H9 (cell line): ENCODE measurements around the gene ZDHHC24. TPM values are rescaled to one million over a fixed set of nuclear protein-coding genes. Genes with fewer than 3 reads are reported as not detected.

ENCODE experiments used
- DNase-seq: peaks from one replicate; pipeline ENCODE4 v3.0.0-alpha.2; 2017
- H2AFZ ChIP-seq: one replicate; pipeline ENCODE4 v1.6.1; 2013; ENCODE audit warnings: mild to moderate bottlenecking, low read length, control low read depth, moderate library complexity
- H2AK5ac ChIP-seq: 2 replicates; pipeline ENCODE4 v1.6.1; 2013; ENCODE audit warnings: low read length, control low read depth, mixed read lengths; ENCODE audit not compliant: insufficient read length
- H2BK120ac ChIP-seq: one replicate; pipeline ENCODE4 v1.6.1; 2013; ENCODE audit warnings: low read depth, mild to moderate bottlenecking, low read length, control low read depth, inconsistent platforms; ENCODE audit not compliant: poor library complexity, severe bottlenecking
- H2BK12ac ChIP-seq: 2 replicates; pipeline ENCODE4 v1.6.1; 2013; ENCODE audit warnings: low read length, control low read depth, mixed read lengths, low read depth; ENCODE audit not compliant: insufficient read length
- H2BK15ac ChIP-seq: 2 replicates; pipeline ENCODE4 v1.6.1; 2013; ENCODE audit warnings: low read depth, low read length, control low read depth
- H2BK20ac ChIP-seq: one replicate; pipeline ENCODE4 v1.6.1; 2013; ENCODE audit warnings: low read depth, mild to moderate bottlenecking, low read length, control low read depth, inconsistent platforms; ENCODE audit not compliant: poor library complexity, severe bottlenecking
- H2BK5ac ChIP-seq: 2 replicates; pipeline ENCODE4 v1.6.1; 2013; ENCODE audit warnings: low read length, control low read depth, mixed read lengths; ENCODE audit not compliant: insufficient read length
- H3K14ac ChIP-seq: 2 replicates; pipeline ENCODE4 v1.6.1; 2013; ENCODE audit warnings: low read length, control low read depth; ENCODE audit not compliant: insufficient read depth
- H3K18ac ChIP-seq: 2 replicates; pipeline ENCODE4 v1.6.1; 2013; ENCODE audit warnings: low read depth, mild to moderate bottlenecking, mixed read lengths, low read length, control low read depth; ENCODE audit not compliant: insufficient read length
- H3K23ac ChIP-seq: 2 replicates; pipeline ENCODE4 v1.6.1; 2013; ENCODE audit warnings: low read length, control low read depth, mixed read lengths, low read depth; ENCODE audit not compliant: insufficient read length
- H3K23me2 ChIP-seq: 2 replicates; pipeline ENCODE4 v1.6.1; 2013; ENCODE audit warnings: low read depth, mild to moderate bottlenecking, mixed read lengths, low read length, control low read depth; ENCODE audit not compliant: insufficient read length, poor library complexity, severe bottlenecking
- H3K27ac ChIP-seq: 2 replicates; pipeline ENCODE4 v1.5.1; 2013; ENCODE audit warnings: low read length, control low read depth, mixed read lengths, low read depth; ENCODE audit not compliant: insufficient read length
- H3K27me3 ChIP-seq: 2 replicates; pipeline ENCODE4 v1.6.1; 2013; ENCODE audit warnings: low read length, control low read depth, inconsistent platforms; ENCODE audit not compliant: insufficient read depth
- H3K4ac ChIP-seq: 2 replicates; pipeline ENCODE4 v1.6.1; 2013; ENCODE audit warnings: low read depth, mild to moderate bottlenecking, control low read depth, inconsistent platforms, low read length, moderate library complexity
- H3K4me1 ChIP-seq: 2 replicates; pipeline ENCODE4 v1.6.1; 2013; ENCODE audit warnings: low read length, control low read depth, inconsistent platforms; ENCODE audit not compliant: insufficient read depth
- H3K4me2 ChIP-seq: 2 replicates; pipeline ENCODE4 v1.6.1; 2013; ENCODE audit warnings: low read length, control low read depth, mixed read lengths; ENCODE audit not compliant: insufficient read length, insufficient read depth
- H3K56ac ChIP-seq: 2 replicates; pipeline ENCODE4 v1.6.1; 2013; ENCODE audit warnings: low read depth, mild to moderate bottlenecking, mixed read lengths, low read length, control low read depth; ENCODE audit not compliant: insufficient read length
- H3K79me1 ChIP-seq: 2 replicates; pipeline ENCODE4 v1.6.1; 2013; ENCODE audit warnings: low read depth, mild to moderate bottlenecking, moderate library complexity, low read length, control low read depth, inconsistent platforms; ENCODE audit not compliant: insufficient read depth, poor library complexity, severe bottlenecking
- H3K79me2 ChIP-seq: 2 replicates; pipeline ENCODE4 v1.6.1; 2013; ENCODE audit warnings: low read length, control low read depth, inconsistent platforms; ENCODE audit not compliant: insufficient read depth
- H3K9ac ChIP-seq: 2 replicates; pipeline ENCODE4 v1.6.1; 2013; ENCODE audit warnings: low read length, control low read depth, mixed read lengths; ENCODE audit not compliant: insufficient read length; ENCODE audit errors: extremely low read depth
- H3K9me3 ChIP-seq: one replicate; pipeline ENCODE4 v1.6.1; 2013; ENCODE audit warnings: low read depth, low read length, inconsistent platforms; ENCODE audit not compliant: control insufficient read depth
- H3T11ph ChIP-seq: one replicate; pipeline ENCODE4 v1.6.1; 2013; ENCODE audit warnings: mild to moderate bottlenecking, low read length, control low read depth, inconsistent platforms
- H4K20me1 ChIP-seq: one replicate; pipeline ENCODE4 v1.6.1; 2013; ENCODE audit not compliant: control insufficient read depth, insufficient read length, insufficient read depth
- H4K5ac ChIP-seq: 2 replicates; pipeline ENCODE4 v1.6.1; 2013; ENCODE audit warnings: low read depth, mild to moderate bottlenecking, mixed read lengths, low read length, control low read depth; ENCODE audit not compliant: insufficient read length
- H4K8ac ChIP-seq: replicated peaks from 2 replicates; pipeline ENCODE4 v1.6.1; 2013; ENCODE audit warnings: low read length, control low read depth, mixed read lengths, low read depth; ENCODE audit not compliant: insufficient read length
- H4K91ac ChIP-seq: 2 replicates; pipeline ENCODE4 v1.6.1; 2013; ENCODE audit warnings: low read depth, mild to moderate bottlenecking, moderate library complexity, mixed read lengths, low read length, control low read depth; ENCODE audit not compliant: insufficient read length
- H3K27ac Mint-ChIP-seq, 3 experiments: 2 replicates in 2 of 3; 3 replicates in 1 of 3; pipeline ENCODE4 v1.8.0; 2020 to 2021; ENCODE audit warnings: mixed read lengths in 3 of 3, mild to moderate bottlenecking in 1 of 3, moderate library complexity in 1 of 3
- H3K27me3 Mint-ChIP-seq: 2 replicates; pipeline ENCODE4 v1.8.0; 2021; ENCODE audit warnings: low read depth, mild to moderate bottlenecking, moderate library complexity, mixed read lengths
- H3K36me3 Mint-ChIP-seq, 3 experiments: 2 replicates in 2 of 3; 3 replicates in 1 of 3; pipeline ENCODE4 v1.8.0; 2020 to 2021; ENCODE audit warnings: low read depth in 3 of 3, mixed read lengths in 3 of 3; ENCODE audit not compliant: insufficient read depth in 1 of 3
- H3K4me1 Mint-ChIP-seq, 2 experiments: 2 replicates each; pipeline ENCODE4 v1.8.0; 2020; ENCODE audit warnings: mixed read lengths in 2 of 2
- H3K4me3 Mint-ChIP-seq, 2 experiments: 2 replicates in 1 of 2; 3 replicates in 1 of 2; pipeline ENCODE4 v1.8.0; 2020 to 2021; ENCODE audit warnings: mild to moderate bottlenecking in 2 of 2, mixed read lengths in 2 of 2, moderate library complexity in 1 of 2
- H3K9me3 Mint-ChIP-seq, 2 experiments: 2 replicates in 1 of 2; 3 replicates in 1 of 2; pipeline ENCODE4 v1.8.0; 2020; ENCODE audit warnings: mild to moderate bottlenecking in 2 of 2, mixed read lengths in 2 of 2, moderate library complexity in 1 of 2
- WGBS: extraction: QIAGEN DNeasy Blood & Tissue Kit; methylation state at CpG from one replicate; pipeline ENCODE4 v1.1.7; 2013; ENCODE audit warnings: missing lambda C conversion rate, low lambda C conversion rate, mixed read lengths; ENCODE audit not compliant: insufficient read length; ENCODE audit errors: extremely low coverage; 5-methylcytosine and 5-hydroxymethylcytosine counted together
- total RNA-seq: library from RNA; stranded (reverse); gene quantifications from 2 replicates; pipeline ENCODE4 v1.2.1, GENCODE V29; 2021
- TF ChIP-seq, protein P1 (sequence below): fragments of 200-600 bp; sonication (generic); conservative IDR thresholded peaks from 3 replicates; pipeline ENCODE4 v1.8.0; 2021; ENCODE audit warnings: antibody characterized with exemption, mild to moderate bottlenecking

ZDHHC24 gene
- total RNA-seq, 1 experiment from 2014 or later = 8.9 TPM

DNA sequence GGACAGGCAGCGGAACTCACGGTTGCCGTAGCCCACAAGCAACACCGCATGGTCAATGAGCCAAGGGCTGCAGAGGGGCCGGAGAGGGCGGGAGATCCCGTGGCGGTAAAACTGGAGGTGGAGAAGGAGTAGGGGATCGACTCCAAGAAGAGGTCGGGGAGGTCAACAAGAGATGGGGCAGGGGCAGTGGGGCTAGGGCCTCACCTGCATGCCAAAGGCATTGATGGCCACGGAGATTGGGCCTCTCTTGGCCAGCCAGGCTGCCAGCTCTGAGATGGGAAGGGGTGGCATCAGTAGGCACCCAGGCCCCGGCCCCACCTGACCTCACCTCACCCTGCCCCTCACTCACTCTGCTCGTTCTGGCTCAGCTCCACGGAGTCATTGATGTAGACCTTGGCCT lies 18.7 kb upstream of the ZDHHC24 start:
- WGBS = no CpG with 5 or more reads among the region's 14 CpGs
- no peak for DNase-seq
- Mint-ChIP-seq H3K4me3 (no peak overlapping the region), H3K36me3 (peaks cover 4 to 48% (median 40%) of the 10 kb centered on the region in 3 experiments), H3K27ac (peak overlapping the region; percentile 52 to 84 (median 79); a peak in 5 of 7 replicates), H3K4me1 (peaks cover 10 to 13% of the 10 kb centered on the region in 2 experiments), H3K9me3 (no peaks in the 10 kb centered on the region), H3K27me3 (peaks cover 2% of the 10 kb centered on the region)
- H3K27ac ChIP-seq = no peak overlapping the region
- no peak overlapping the region for H2BK120ac ChIP-seq
- H2BK5ac ChIP-seq = no peak overlapping the region
- no peaks in the 10 kb centered on the region for H3K79me2 ChIP-seq
- no peak overlapping the region for H2BK15ac ChIP-seq
- H3T11ph ChIP-seq = no peak overlapping the region
- no peaks in the 10 kb centered on the region for H3K9me3 ChIP-seq
- H3K4me1 ChIP-seq = no peaks in the 10 kb centered on the region; the same call in 1 of the 2 replicates
- H3K14ac ChIP-seq = no peak overlapping the region
- H3K4me2 ChIP-seq = no peak overlapping the region
- H2AK5ac ChIP-seq = no peak overlapping the region
- no peak overlapping the region for H2AFZ ChIP-seq
- H4K5ac ChIP-seq = no peak overlapping the region
- H4K20me1 ChIP-seq = no peaks in the 10 kb centered on the region
- H3K23ac ChIP-seq = no peak overlapping the region
- H2BK20ac ChIP-seq = no peak overlapping the region
- no peaks in the 10 kb centered on the region for H3K23me2 ChIP-seq
- no peak overlapping the region for H4K91ac ChIP-seq
- no peaks in the 10 kb centered on the region for H3K27me3 ChIP-seq
- no peak overlapping the region for H3K9ac ChIP-seq
- no peak overlapping the region for H3K4ac ChIP-seq
- TF ChIP-seq, protein P1, sequence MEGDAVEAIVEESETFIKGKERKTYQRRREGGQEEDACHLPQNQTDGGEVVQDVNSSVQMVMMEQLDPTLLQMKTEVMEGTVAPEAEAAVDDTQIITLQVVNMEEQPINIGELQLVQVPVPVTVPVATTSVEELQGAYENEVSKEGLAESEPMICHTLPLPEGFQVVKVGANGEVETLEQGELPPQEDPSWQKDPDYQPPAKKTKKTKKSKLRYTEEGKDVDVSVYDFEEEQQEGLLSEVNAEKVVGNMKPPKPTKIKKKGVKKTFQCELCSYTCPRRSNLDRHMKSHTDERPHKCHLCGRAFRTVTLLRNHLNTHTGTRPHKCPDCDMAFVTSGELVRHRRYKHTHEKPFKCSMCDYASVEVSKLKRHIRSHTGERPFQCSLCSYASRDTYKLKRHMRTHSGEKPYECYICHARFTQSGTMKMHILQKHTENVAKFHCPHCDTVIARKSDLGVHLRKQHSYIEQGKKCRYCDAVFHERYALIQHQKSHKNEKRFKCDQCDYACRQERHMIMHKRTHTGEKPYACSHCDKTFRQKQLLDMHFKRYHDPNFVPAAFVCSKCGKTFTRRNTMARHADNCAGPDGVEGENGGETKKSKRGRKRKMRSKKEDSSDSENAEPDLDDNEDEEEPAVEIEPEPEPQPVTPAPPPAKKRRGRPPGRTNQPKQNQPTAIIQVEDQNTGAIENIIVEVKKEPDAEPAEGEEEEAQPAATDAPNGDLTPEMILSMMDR = no peak
- no peak overlapping the region for H3K18ac ChIP-seq
- no peak overlapping the region for H2BK12ac ChIP-seq
- no peaks in the 10 kb centered on the region for H3K79me1 ChIP-seq
- H4K8ac ChIP-seq = no peak overlapping the region
- no peak overlapping the region for H3K56ac ChIP-seq
